CD8-positive, alpha-beta memory T cell (primary cell): ENCODE measurements around the gene LRRC3B. TPM values are rescaled to one million over a fixed set of nuclear protein-coding genes. Genes with fewer than 3 reads are reported as not detected.

ENCODE experiments used
- CTCF ChIA-PET: fragments of 350-600 bp; sonication (Branson Sonifier 250); formaldehyde crosslinking; loops from one replicate; lab custom pipeline; 2021; ENCODE audit warnings: antibody characterized with exemption; lab: Charles Lee
- POLR2A ChIA-PET: fragments of 350-600 bp; sonication (Branson Sonifier 250); formaldehyde crosslinking; loops from one replicate; lab custom pipeline; 2021; ENCODE audit warnings: antibody characterized with exemption; lab: Charles Lee
- DNase-seq, 5 donors: peaks; one replicate each; pipeline versions ENCODE4 v3.0.0 to v3.0.0-alpha.2; 2020 to 2022; ENCODE audit warnings: mixed read lengths in 1 of 5
- H3K27ac ChIP-seq: one replicate; pipeline ENCODE4 v1.7.0; 2013; ENCODE audit warnings: low read depth, mild to moderate bottlenecking, low read length, moderate library complexity
- H3K27me3 ChIP-seq: 2 replicates; pipeline ENCODE4 v1.7.0; 2013; ENCODE audit warnings: low read length, mild to moderate bottlenecking; ENCODE audit not compliant: insufficient read depth, poor library complexity, severe bottlenecking
- H3K36me3 ChIP-seq: 2 replicates; pipeline ENCODE4 v1.7.0; 2013; ENCODE audit warnings: mild to moderate bottlenecking, low read length, moderate library complexity; ENCODE audit not compliant: insufficient read depth
- H3K4me1 ChIP-seq: 2 replicates; pipeline ENCODE4 v1.7.0; 2013; ENCODE audit warnings: mild to moderate bottlenecking, low read length, moderate library complexity; ENCODE audit not compliant: insufficient read depth
- H3K4me3 ChIP-seq: 2 replicates; pipeline ENCODE4 v1.7.0; 2013; ENCODE audit warnings: mild to moderate bottlenecking, low read length
- H3K9me3 ChIP-seq: 2 replicates; pipeline ENCODE4 v1.7.0; 2013; ENCODE audit warnings: mild to moderate bottlenecking, low read length
- H3K27ac Mint-ChIP-seq, 8 donors: one replicate each; pipeline ENCODE4 v1.8.0; 2020 to 2021; ENCODE audit warnings: mixed read lengths in 8 of 8, mild to moderate bottlenecking in 6 of 8, inconsistent platforms in 3 of 8, moderate library complexity in 3 of 8
- H3K27me3 Mint-ChIP-seq, 2 donors: one replicate each; pipeline ENCODE4 v1.8.0; 2020 to 2021; ENCODE audit warnings: mixed read lengths in 2 of 2, mild to moderate bottlenecking in 1 of 2, moderate library complexity in 1 of 2
- H3K36me3 Mint-ChIP-seq, 3 donors: one replicate each; pipeline ENCODE4 v1.8.0; 2020 to 2021; ENCODE audit warnings: mixed read lengths in 3 of 3, inconsistent platforms in 1 of 3, mild to moderate bottlenecking in 1 of 3
- H3K4me1 Mint-ChIP-seq, 3 donors: one replicate each; pipeline ENCODE4 v1.8.0; 2020 to 2021; ENCODE audit warnings: mixed read lengths in 3 of 3, inconsistent platforms in 1 of 3, mild to moderate bottlenecking in 1 of 3
- H3K4me3 Mint-ChIP-seq, 7 donors: one replicate each; pipeline ENCODE4 v1.8.0; 2020 to 2021; ENCODE audit warnings: mixed read lengths in 7 of 7, mild to moderate bottlenecking in 6 of 7, moderate library complexity in 4 of 7, inconsistent platforms in 2 of 7
- H3K9me3 Mint-ChIP-seq, 5 donors: one replicate each; pipeline ENCODE4 v1.8.0; 2020 to 2022; ENCODE audit warnings: mixed read lengths in 5 of 5, mild to moderate bottlenecking in 3 of 5, moderate library complexity in 2 of 5, inconsistent platforms in 1 of 5
- polyA plus RNA-seq: library from polyadenylated mRNA; unstranded; fragments of 300-500 nt; fragmentation: Illumina TruSeq; gene quantifications from one replicate; pipeline ENCODE4 v1.2.3, GENCODE V29; 2021
- total RNA-seq, 2 experiments: library from RNA; stranded (reverse); gene quantifications; one replicate each; pipeline ENCODE4 v1.2.3, GENCODE V29; 2021

Gene LRRC3B
- total and polyA plus RNA-seq, 3 experiments from 2014 or later: not detected

- Mint-ChIP-seq H3K4me1 (no peaks in the 10 kb centered on the region), H3K27me3 (peaks cover 24 to 38% of the 10 kb centered on the region in 2 donors)
- POLR2A ChIA-PET: no interaction called here
Measured at GRCh38 chr3:26624209-26624765, 1.7 kb downstream of the LRRC3B start.

GRCh38 chr3:26625187-26625586 lies 2.6 kb downstream of the LRRC3B start:
- Mint-ChIP-seq H3K27ac (no peak overlapping the region), H3K4me1 (no peaks in the 10 kb centered on the region), H3K36me3 (no peaks in the 10 kb centered on the region), H3K27me3 (peaks cover 24 to 38% of the 10 kb centered on the region in 2 donors), H3K9me3 (peaks cover 2 to 15% (median 3%) of the 10 kb centered on the region in 5 donors), H3K4me3 (no peak overlapping the region)
- no peaks in the 10 kb centered on the region for H3K4me1 ChIP-seq
- ChIA-PET POLR2A (no interaction called here), CTCF (no interaction called here)
- H3K27me3 ChIP-seq: no peaks in the 10 kb centered on the region
- H3K27ac ChIP-seq: no peak overlapping the region
- H3K4me3 ChIP-seq: no peak overlapping the region
- no peaks in the 10 kb centered on the region for H3K9me3 ChIP-seq
- no peaks in the 10 kb centered on the region for H3K36me3 ChIP-seq
- DNase-seq: no peak

More at GRCh38 chr3:26624209-26624765, 1.7 kb downstream of the LRRC3B start:
- H3K9me3 ChIP-seq: no peaks in the 10 kb centered on the region
- H3K4me3 ChIP-seq: no peak overlapping the region
- no peak overlapping the region for H3K27ac ChIP-seq
- no peaks in the 10 kb centered on the region for H3K27me3 ChIP-seq
- no peaks in the 10 kb centered on the region for H3K4me1 ChIP-seq
- Mint-ChIP-seq H3K27ac (peak overlapping the region in 1 of 8 donors; percentile 11), H3K36me3 (no peaks in the 10 kb centered on the region), H3K4me3 (no peak overlapping the region), H3K9me3 (peaks cover 2 to 15% (median 3%) of the 10 kb centered on the region in 5 donors)
- CTCF ChIA-PET: no interaction called here
- no peak for DNase-seq
- H3K36me3 ChIP-seq: no peaks in the 10 kb centered on the region

- Histone ChIP-seq H3K4me1 (no peaks in the 10 kb centered on the region), H3K27ac (no peak overlapping the region), H3K4me3 (no peak overlapping the region), H3K27me3 (no peaks in the 10 kb centered on the region), H3K9me3 (no peaks in the 10 kb centered on the region), H3K36me3 (no peaks in the 10 kb centered on the region)
- Mint-ChIP-seq H3K9me3 (peaks cover 0 to 12% (median 3%) of the 10 kb centered on the region in 5 donors), H3K36me3 (no peaks in the 10 kb centered on the region), H3K27ac (no peak overlapping the region), H3K27me3 (peaks cover 11 to 25% of the 10 kb centered on the region in 2 donors), H3K4me3 (no peak overlapping the region), H3K4me1 (no peaks in the 10 kb centered on the region)
- no peak for DNase-seq
- ChIA-PET CTCF (no interaction called here), POLR2A (no interaction called here)
Measured at GRCh38 chr3:26627080-26627479, 4.5 kb downstream of the LRRC3B start.

- H3K27ac ChIP-seq: no peak overlapping the region
Measured at GRCh38 chr3:26628915-26629314, 6.3 kb downstream of the LRRC3B start.

GRCh38 chr3:26630669-26631389 lies 8.3 kb downstream of the LRRC3B start:
- ChIA-PET CTCF (no interaction called here), POLR2A (no interaction called here)
- peak overlapping the region in 1 of 8 donors; percentile 32 for H3K27ac Mint-ChIP-seq

More at GRCh38 chr3:26628915-26629314, 6.3 kb downstream of the LRRC3B start:
- no peak overlapping the region for H3K4me3 Mint-ChIP-seq
- Histone ChIP-seq H3K4me1 (no peaks in the 10 kb centered on the region), H3K4me3 (no peak overlapping the region), H3K36me3 (no peaks in the 10 kb centered on the region), H3K9me3 (no peaks in the 10 kb centered on the region), H3K27me3 (no peaks in the 10 kb centered on the region)
- peaks cover 5 to 10% of the 10 kb centered on the region in 2 donors for H3K27me3 Mint-ChIP-seq
- CTCF ChIA-PET: no interaction called here
- POLR2A ChIA-PET: no interaction called here
- H3K27ac Mint-ChIP-seq: no peak overlapping the region
- peaks cover 0 to 4% (median 3%) of the 10 kb centered on the region in 5 donors for H3K9me3 Mint-ChIP-seq
- no peaks in the 10 kb centered on the region for H3K36me3 Mint-ChIP-seq
- no peaks in the 10 kb centered on the region for H3K4me1 Mint-ChIP-seq
- DNase-seq: no peak

GRCh38 chr3:26631390-26631738 lies 8.8 kb downstream of the LRRC3B start:
- ChIA-PET CTCF (no interaction called here), POLR2A (no interaction called here)
- Mint-ChIP-seq H3K27ac (no peak overlapping the region), H3K27me3 (no peaks in the 10 kb centered on the region), H3K9me3 (peaks cover 0 to 4% (median 1%) of the 10 kb centered on the region in 5 donors), H3K36me3 (no peaks in the 10 kb centered on the region), H3K4me1 (no peaks in the 10 kb centered on the region), H3K4me3 (no peak overlapping the region)
- H3K4me3 ChIP-seq: no peak overlapping the region
- no peaks in the 10 kb centered on the region for H3K9me3 ChIP-seq
- no peaks in the 10 kb centered on the region for H3K36me3 ChIP-seq
- no peaks in the 10 kb centered on the region for H3K27me3 ChIP-seq
- DNase-seq: no peak
- no peak overlapping the region for H3K27ac ChIP-seq
- H3K4me1 ChIP-seq: no peaks in the 10 kb centered on the region

More at GRCh38 chr3:26630669-26631389, 8.3 kb downstream of the LRRC3B start:
- H3K27me3 ChIP-seq: no peaks in the 10 kb centered on the region
- H3K27ac ChIP-seq: no peak overlapping the region
- Mint-ChIP-seq H3K4me3 (no peak overlapping the region), H3K27me3 (no peaks in the 10 kb centered on the region), H3K9me3 (peaks cover 0 to 4% (median 1%) of the 10 kb centered on the region in 5 donors), H3K36me3 (no peaks in the 10 kb centered on the region), H3K4me1 (no peaks in the 10 kb centered on the region)
- H3K4me3 ChIP-seq: no peak overlapping the region
- H3K9me3 ChIP-seq: no peaks in the 10 kb centered on the region
- no peak for DNase-seq
- H3K4me1 ChIP-seq: no peaks in the 10 kb centered on the region
- H3K36me3 ChIP-seq: no peaks in the 10 kb centered on the region

GRCh38 chr3:26634601-26635000 lies 12.0 kb downstream of the LRRC3B start:
- Mint-ChIP-seq H3K27me3 (no peaks in the 10 kb centered on the region), H3K9me3 (peaks cover 0 to 3% (median 0%) of the 10 kb centered on the region in 5 donors), H3K4me1 (no peaks in the 10 kb centered on the region), H3K27ac (no peak overlapping the region), H3K4me3 (no peak overlapping the region), H3K36me3 (no peaks in the 10 kb centered on the region)
- Histone ChIP-seq H3K4me1 (no peaks in the 10 kb centered on the region), H3K9me3 (no peaks in the 10 kb centered on the region), H3K36me3 (no peaks in the 10 kb centered on the region), H3K27ac (no peak overlapping the region), H3K4me3 (no peak overlapping the region), H3K27me3 (no peaks in the 10 kb centered on the region)
- CTCF ChIA-PET: no interaction called here
- POLR2A ChIA-PET: no interaction called here
- no peak for DNase-seq

- Mint-ChIP-seq H3K36me3 (no peaks in the 10 kb centered on the region), H3K27me3 (no peaks in the 10 kb centered on the region), H3K27ac (no peak overlapping the region), H3K9me3 (peaks cover 0 to 2% (median under 1%) of the 10 kb centered on the region in 5 donors), H3K4me1 (no peaks in the 10 kb centered on the region), H3K4me3 (no peak overlapping the region)
- Histone ChIP-seq H3K27me3 (no peaks in the 10 kb centered on the region), H3K9me3 (no peaks in the 10 kb centered on the region), H3K4me3 (no peak overlapping the region), H3K4me1 (no peaks in the 10 kb centered on the region), H3K27ac (no peak overlapping the region), H3K36me3 (no peaks in the 10 kb centered on the region)
- POLR2A ChIA-PET: no interaction called here
- CTCF ChIA-PET: no interaction called here
- DNase-seq: no peak
Measured at GRCh38 chr3:26636096-26636727, 13.6 kb downstream of the LRRC3B start.
